GM21526 (cell line): ENCODE data around the gene SLC16A7.
A peak's percentile ranks its signal among the peaks of the same experiment; 100 is the strongest.

Source experiments
- ATAC-seq: cut with Tn5 transposase; IDR thresholded peaks from one replicate; pipeline ENCODE4 v1.9.1; 2021; ENCODE audit warnings: moderate library complexity; ENCODE audit not compliant: unreplicated experiment, low FRiP score

The SLC16A7 gene

DNA sequence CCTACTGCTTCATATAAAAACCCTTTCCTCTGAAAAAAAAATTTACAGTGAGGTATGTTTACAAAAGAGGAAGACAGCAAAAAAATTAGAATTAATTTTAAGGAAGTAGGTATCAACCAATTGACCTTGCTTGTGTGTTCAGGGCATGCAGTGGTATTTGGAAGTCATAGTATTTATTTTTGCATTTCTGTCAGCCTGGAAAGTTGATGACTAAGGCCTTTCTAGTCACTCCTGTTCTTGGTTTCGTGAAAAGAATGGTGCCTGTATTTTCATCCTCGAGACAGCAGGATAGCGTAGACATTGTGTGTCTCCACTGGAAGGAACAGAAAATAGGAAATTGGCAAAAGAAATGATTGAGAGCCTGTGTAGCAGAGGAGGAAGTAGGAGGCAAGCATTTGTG is 24.5 kb downstream of the SLC16A7 start:
- no peak for ATAC-seq

DNA sequence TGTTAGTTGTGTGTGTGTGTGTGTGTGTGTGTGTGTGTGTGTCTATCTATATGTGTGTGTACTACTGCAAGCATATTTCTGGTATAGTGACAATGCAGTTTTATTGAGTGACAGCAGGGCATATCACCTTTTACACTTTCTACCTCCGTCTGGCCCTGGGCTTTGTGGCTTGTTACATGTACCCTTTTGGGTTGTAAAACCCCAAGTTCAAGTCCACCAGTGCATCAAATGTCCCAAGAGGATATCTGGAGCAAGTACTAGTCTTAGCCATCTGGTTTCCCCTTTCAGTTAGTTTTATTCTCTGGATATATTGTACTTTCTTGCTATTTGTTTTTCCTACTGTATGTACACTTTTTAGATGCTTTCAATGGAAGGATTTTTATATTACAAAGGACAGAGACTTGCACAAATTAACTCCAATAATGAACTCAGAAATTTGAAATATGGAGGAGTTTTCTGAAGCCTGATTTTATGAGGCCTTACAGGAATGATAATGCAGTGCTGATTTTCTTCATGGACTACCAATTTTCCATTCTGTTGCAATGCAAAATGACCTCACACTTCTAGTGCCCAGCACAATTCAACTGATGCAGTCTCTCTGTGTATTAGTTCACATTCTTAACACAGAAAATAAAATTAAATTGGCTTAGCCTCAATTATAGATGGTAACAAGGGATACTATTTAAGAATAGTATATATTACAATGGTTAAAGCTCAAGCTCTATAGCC is 29.1 kb downstream of the SLC16A7 start:
- no peak for ATAC-seq

GRCh38 chr12:59626382-59626781 is 30.6 kb downstream of the SLC16A7 start:
- no peak for ATAC-seq

GRCh38 chr12:59627582-59627981 is 31.8 kb downstream of the SLC16A7 start:
- ATAC-seq = no peak

GRCh38 chr12:59629890-59630289 is 34.1 kb downstream of the SLC16A7 start:
- ATAC-seq = no peak

GRCh38 chr12:59632408-59632807 is 36.6 kb downstream of the SLC16A7 start:
- no peak for ATAC-seq

GRCh38 chr12:59634254-59634653 is 38.4 kb downstream of the SLC16A7 start:
- ATAC-seq = no peak

GRCh38 chr12:59636945-59637691 is 41.3 kb downstream of the SLC16A7 start:
- peak; percentile 51 for ATAC-seq

GRCh38 chr12:59637692-59638070 is 41.9 kb downstream of the SLC16A7 start:
- ATAC-seq = no peak

DNA sequence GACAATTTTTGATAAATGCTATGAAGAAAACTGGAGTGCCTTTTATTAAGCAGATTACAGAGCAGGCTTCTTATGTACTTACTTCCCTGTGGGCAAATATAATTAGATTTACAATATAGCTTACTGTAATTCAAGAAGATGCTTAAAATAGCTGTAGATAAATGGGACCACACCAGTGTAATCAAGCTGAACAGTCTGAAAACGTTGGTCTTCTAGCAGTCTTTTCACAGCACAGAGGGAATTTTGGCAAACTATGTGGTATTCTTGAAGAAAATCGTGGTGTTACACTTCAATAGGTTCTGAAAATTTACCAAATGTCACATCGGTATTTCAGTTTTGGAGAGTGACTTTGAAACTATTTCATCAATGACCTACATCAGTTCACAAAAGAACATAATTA is 47.7 kb downstream of the SLC16A7 start:
- no peak for ATAC-seq

GRCh38 chr12:59645242-59645641 is 49.4 kb downstream of the SLC16A7 start:
- no peak for ATAC-seq

DNA sequence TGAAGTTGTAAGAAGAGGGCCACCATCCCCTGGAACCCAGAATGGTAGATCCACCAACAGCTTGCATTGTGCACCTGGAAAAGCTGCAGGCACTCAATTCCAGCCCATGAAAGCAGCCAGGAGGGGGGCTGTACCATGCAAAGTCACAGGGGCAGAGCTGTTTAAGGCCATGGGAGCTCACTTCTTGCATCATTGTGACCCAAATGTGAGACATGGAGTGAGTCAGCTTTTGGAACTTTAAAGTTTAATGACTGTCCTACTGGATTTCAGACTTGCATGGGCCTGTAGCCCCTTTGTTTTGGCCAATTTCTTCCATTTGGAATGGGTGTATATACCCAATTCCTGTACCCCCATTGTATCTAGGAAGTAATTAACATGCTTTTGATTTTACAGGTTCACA is 50.8 kb downstream of the SLC16A7 start:
- no peak for ATAC-seq

GRCh38 chr12:59649203-59649602 is 53.4 kb downstream of the SLC16A7 start:
- no peak for ATAC-seq

- ATAC-seq = no peak
Measured at GRCh38 chr12:59650588-59651228, 54.9 kb downstream of the SLC16A7 start.

GRCh38 chr12:59651229-59651920 is 55.5 kb downstream of the SLC16A7 start:
- ATAC-seq = no peak

DNA sequence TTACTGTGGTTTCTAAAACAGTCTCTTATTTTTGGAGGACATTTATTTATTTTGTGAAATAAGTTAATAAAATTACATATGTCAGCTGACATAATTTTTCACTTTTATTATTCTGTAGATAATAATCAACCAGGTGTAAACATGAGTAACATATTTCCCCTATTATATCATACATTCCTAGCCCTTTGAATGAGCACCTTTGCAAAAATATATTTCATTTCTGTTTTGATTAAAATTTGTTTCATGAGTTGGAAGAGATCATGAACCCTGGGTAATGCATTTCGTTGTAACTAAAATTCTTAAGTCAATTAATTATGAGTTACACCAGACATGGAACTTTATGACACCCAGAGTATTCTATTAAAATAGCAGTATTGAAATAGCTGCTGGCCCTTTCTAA is 56.3 kb downstream of the SLC16A7 start:
- ATAC-seq = no peak

- no peak for ATAC-seq
Measured at GRCh38 chr12:59654061-59654460, 58.2 kb downstream of the SLC16A7 start.

GRCh38 chr12:59657266-59657665 is 61.4 kb downstream of the SLC16A7 start:
- ATAC-seq = no peak

DNA sequence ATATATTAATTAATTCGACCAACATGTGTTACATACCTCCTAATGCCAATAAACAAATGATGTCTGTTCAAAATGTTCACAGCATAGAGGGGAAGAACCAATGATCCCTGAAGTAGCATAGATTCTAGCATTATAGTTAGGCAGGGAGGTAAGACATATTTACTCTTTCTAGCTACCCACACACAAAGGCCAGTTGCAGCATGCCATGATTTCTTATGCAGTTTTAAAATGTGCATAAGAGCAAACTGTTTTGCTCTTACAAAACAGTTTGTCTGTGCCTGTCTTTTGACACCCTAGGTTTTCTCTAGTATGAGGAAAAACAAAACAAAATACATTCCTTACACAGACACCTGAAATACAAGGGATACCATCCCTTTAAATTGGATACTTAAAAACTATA is 61.9 kb downstream of the SLC16A7 start:
- no peak for ATAC-seq

- no peak for ATAC-seq
Measured at GRCh38 chr12:59660148-59660547, 64.3 kb downstream of the SLC16A7 start.
